Measurements from ENCODE around the gene PLD5.
"Not testable (repeated sequence)": the region's sequence is repeated elsewhere in the genome, so short reads cannot be mapped to it uniquely, and the experiment has no call there.

Gene PLD5

GRCh38 chr1:242401937-242402336 is 122.6 kb downstream of the PLD5 start:
- Histone ChIP-seq H3K36me3 (ENCODE audit: control insufficient read depth in 2 of 2, insufficient read depth in 2 of 2, low read length in 2 of 2) (no peaks in the 10 kb centered on the region), H3K4me3 (ENCODE audit: low read length in 2 of 2) (no peak overlapping the region)

GRCh38 chr1:242398351-242398750 is 126.1 kb downstream of the PLD5 start:
- no peak overlapping the region for H3K27ac ChIP-seq (ENCODE audit: low read depth in 2 of 2, low read length in 2 of 2)
- no peak overlapping the region for H3K4me3 ChIP-seq (ENCODE audit: low read length in 2 of 2)
- no peak overlapping the region for H3K9ac ChIP-seq (ENCODE audit: low read depth in 1 of 2, low read length in 2 of 2)
- no peaks in the 10 kb centered on the region for H3K4me1 ChIP-seq (ENCODE audit: control insufficient read depth in 2 of 2, insufficient read depth in 2 of 2, low read length in 2 of 2)
- no peaks in the 10 kb centered on the region for H3K36me3 ChIP-seq (ENCODE audit: control insufficient read depth in 2 of 2, insufficient read depth in 2 of 2, low read length in 2 of 2)
- no peaks in the 10 kb centered on the region for H3K27me3 ChIP-seq (ENCODE audit: control insufficient read depth in 2 of 2, insufficient read depth in 2 of 2, low read length in 2 of 2)
- H3K9me3 ChIP-seq (ENCODE audit: control insufficient read depth in 2 of 2, low read length in 2 of 2): no peaks in the 10 kb centered on the region

More at GRCh38 chr1:242401937-242402336, 122.6 kb downstream of the PLD5 start:
- Histone ChIP-seq H3K9ac (ENCODE audit: low read depth in 1 of 2, low read length in 2 of 2) (no peak overlapping the region), H3K27me3 (ENCODE audit: control insufficient read depth in 2 of 2, insufficient read depth in 2 of 2, low read length in 2 of 2) (no peaks in the 10 kb centered on the region), H3K4me1 (ENCODE audit: control insufficient read depth in 2 of 2, insufficient read depth in 2 of 2, low read length in 2 of 2) (no peaks in the 10 kb centered on the region), H3K27ac (ENCODE audit: low read depth in 2 of 2, low read length in 2 of 2) (no peak overlapping the region), H3K9me3 (ENCODE audit: control insufficient read depth in 2 of 2, low read length in 2 of 2) (peaks cover 1 to 3% of the 10 kb centered on the region in 2 donors)

GRCh38 chr1:242391896-242392295 is 132.6 kb downstream of the PLD5 start:
- no peak overlapping the region for H3K27ac ChIP-seq (ENCODE audit: low read depth in 2 of 2, low read length in 2 of 2)
- H3K4me1 ChIP-seq (ENCODE audit: control insufficient read depth in 2 of 2, insufficient read depth in 2 of 2, low read length in 2 of 2): no peaks in the 10 kb centered on the region
- H3K9ac ChIP-seq (ENCODE audit: low read depth in 1 of 2, low read length in 2 of 2): no peak overlapping the region
- H3K36me3 ChIP-seq (ENCODE audit: control insufficient read depth in 2 of 2, insufficient read depth in 2 of 2, low read length in 2 of 2): no peaks in the 10 kb centered on the region
- no peak overlapping the region for H3K4me3 ChIP-seq (ENCODE audit: low read length in 2 of 2)
- H3K9me3 ChIP-seq (ENCODE audit: control insufficient read depth in 2 of 2, low read length in 2 of 2): peaks cover 0 to 3% of the 10 kb centered on the region in 2 donors
- H3K27me3 ChIP-seq (ENCODE audit: control insufficient read depth in 2 of 2, insufficient read depth in 2 of 2, low read length in 2 of 2): no peaks in the 10 kb centered on the region

GRCh38 chr1:242376121-242376520 is 148.4 kb downstream of the PLD5 start:
- not testable (repeated sequence) for H3K27me3 ChIP-seq (ENCODE audit: control insufficient read depth in 2 of 2, insufficient read depth in 2 of 2, low read length in 2 of 2); H3K9ac ChIP-seq (ENCODE audit: low read depth in 1 of 2, low read length in 2 of 2); H3K27ac ChIP-seq (ENCODE audit: low read depth in 2 of 2, low read length in 2 of 2); H3K4me1 ChIP-seq (ENCODE audit: control insufficient read depth in 2 of 2, insufficient read depth in 2 of 2, low read length in 2 of 2); H3K4me3 ChIP-seq (ENCODE audit: low read length in 2 of 2); H3K9me3 ChIP-seq (ENCODE audit: control insufficient read depth in 2 of 2, low read length in 2 of 2); H3K36me3 ChIP-seq (ENCODE audit: control insufficient read depth in 2 of 2, insufficient read depth in 2 of 2, low read length in 2 of 2)

GRCh38 chr1:242350446-242350845 is 174.1 kb downstream of the PLD5 start:
- H3K27ac ChIP-seq (ENCODE audit: low read depth in 2 of 2, low read length in 2 of 2); H3K9me3 ChIP-seq (ENCODE audit: control insufficient read depth in 2 of 2, low read length in 2 of 2); H3K4me1 ChIP-seq (ENCODE audit: control insufficient read depth in 2 of 2, insufficient read depth in 2 of 2, low read length in 2 of 2); H3K4me3 ChIP-seq (ENCODE audit: low read length in 2 of 2); H3K36me3 ChIP-seq (ENCODE audit: control insufficient read depth in 2 of 2, insufficient read depth in 2 of 2, low read length in 2 of 2); H3K9ac ChIP-seq (ENCODE audit: low read depth in 1 of 2, low read length in 2 of 2); H3K27me3 ChIP-seq (ENCODE audit: control insufficient read depth in 2 of 2, insufficient read depth in 2 of 2, low read length in 2 of 2): not testable (repeated sequence)

GRCh38 chr1:242349636-242350035 is 174.9 kb downstream of the PLD5 start:
- Histone ChIP-seq H3K9me3 (ENCODE audit: control insufficient read depth in 2 of 2, low read length in 2 of 2) (no peaks in the 10 kb centered on the region), H3K27ac (ENCODE audit: low read depth in 2 of 2, low read length in 2 of 2) (no peak overlapping the region), H3K9ac (ENCODE audit: low read depth in 1 of 2, low read length in 2 of 2) (no peak overlapping the region), H3K27me3 (ENCODE audit: control insufficient read depth in 2 of 2, insufficient read depth in 2 of 2, low read length in 2 of 2) (no peaks in the 10 kb centered on the region), H3K4me3 (ENCODE audit: low read length in 2 of 2) (no peak overlapping the region), H3K4me1 (ENCODE audit: control insufficient read depth in 2 of 2, insufficient read depth in 2 of 2, low read length in 2 of 2) (no peaks in the 10 kb centered on the region), H3K36me3 (ENCODE audit: control insufficient read depth in 2 of 2, insufficient read depth in 2 of 2, low read length in 2 of 2) (no peaks in the 10 kb centered on the region)

GRCh38 chr1:242330865-242331264 is 193.6 kb downstream of the PLD5 start:
- H3K9me3 ChIP-seq (ENCODE audit: control insufficient read depth in 2 of 2, low read length in 2 of 2); H3K4me3 ChIP-seq (ENCODE audit: low read length in 2 of 2); H3K4me1 ChIP-seq (ENCODE audit: control insufficient read depth in 2 of 2, insufficient read depth in 2 of 2, low read length in 2 of 2); H3K27ac ChIP-seq (ENCODE audit: low read depth in 2 of 2, low read length in 2 of 2); H3K36me3 ChIP-seq (ENCODE audit: control insufficient read depth in 2 of 2, insufficient read depth in 2 of 2, low read length in 2 of 2); H3K27me3 ChIP-seq (ENCODE audit: control insufficient read depth in 2 of 2, insufficient read depth in 2 of 2, low read length in 2 of 2); H3K9ac ChIP-seq (ENCODE audit: low read depth in 1 of 2, low read length in 2 of 2): not testable (repeated sequence)

GRCh38 chr1:242327381-242327780 is 197.1 kb downstream of the PLD5 start:
- H3K9ac ChIP-seq (ENCODE audit: low read depth in 1 of 2, low read length in 2 of 2); H3K4me3 ChIP-seq (ENCODE audit: low read length in 2 of 2); H3K36me3 ChIP-seq (ENCODE audit: control insufficient read depth in 2 of 2, insufficient read depth in 2 of 2, low read length in 2 of 2); H3K9me3 ChIP-seq (ENCODE audit: control insufficient read depth in 2 of 2, low read length in 2 of 2); H3K4me1 ChIP-seq (ENCODE audit: control insufficient read depth in 2 of 2, insufficient read depth in 2 of 2, low read length in 2 of 2); H3K27me3 ChIP-seq (ENCODE audit: control insufficient read depth in 2 of 2, insufficient read depth in 2 of 2, low read length in 2 of 2); H3K27ac ChIP-seq (ENCODE audit: low read depth in 2 of 2, low read length in 2 of 2): not testable (repeated sequence)

GRCh38 chr1:242321981-242322380 is 202.5 kb downstream of the PLD5 start:
- H3K4me3 ChIP-seq (ENCODE audit: low read length in 2 of 2); H3K9ac ChIP-seq (ENCODE audit: low read depth in 1 of 2, low read length in 2 of 2); H3K27ac ChIP-seq (ENCODE audit: low read depth in 2 of 2, low read length in 2 of 2); H3K27me3 ChIP-seq (ENCODE audit: control insufficient read depth in 2 of 2, insufficient read depth in 2 of 2, low read length in 2 of 2); H3K36me3 ChIP-seq (ENCODE audit: control insufficient read depth in 2 of 2, insufficient read depth in 2 of 2, low read length in 2 of 2); H3K4me1 ChIP-seq (ENCODE audit: control insufficient read depth in 2 of 2, insufficient read depth in 2 of 2, low read length in 2 of 2); H3K9me3 ChIP-seq (ENCODE audit: control insufficient read depth in 2 of 2, low read length in 2 of 2): not testable (repeated sequence)

- Histone ChIP-seq H3K4me1 (ENCODE audit: control insufficient read depth in 2 of 2, insufficient read depth in 2 of 2, low read length in 2 of 2) (no peaks in the 10 kb centered on the region), H3K27me3 (ENCODE audit: control insufficient read depth in 2 of 2, insufficient read depth in 2 of 2, low read length in 2 of 2) (no peaks in the 10 kb centered on the region), H3K4me3 (ENCODE audit: low read length in 2 of 2) (no peak overlapping the region), H3K9me3 (ENCODE audit: control insufficient read depth in 2 of 2, low read length in 2 of 2) (no peaks in the 10 kb centered on the region), H3K9ac (ENCODE audit: low read depth in 1 of 2, low read length in 2 of 2) (no peak overlapping the region), H3K27ac (ENCODE audit: low read depth in 2 of 2, low read length in 2 of 2) (no peak overlapping the region), H3K36me3 (ENCODE audit: control insufficient read depth in 2 of 2, insufficient read depth in 2 of 2, low read length in 2 of 2) (no peaks in the 10 kb centered on the region)
Measured at GRCh38 chr1:242318140-242318539, 206.4 kb downstream of the PLD5 start.

GRCh38 chr1:242314865-242315264 is 209.6 kb downstream of the PLD5 start:
- not testable (repeated sequence) for H3K36me3 ChIP-seq (ENCODE audit: control insufficient read depth in 2 of 2, insufficient read depth in 2 of 2, low read length in 2 of 2); H3K4me1 ChIP-seq (ENCODE audit: control insufficient read depth in 2 of 2, insufficient read depth in 2 of 2, low read length in 2 of 2); H3K27ac ChIP-seq (ENCODE audit: low read depth in 2 of 2, low read length in 2 of 2); H3K4me3 ChIP-seq (ENCODE audit: low read length in 2 of 2); H3K27me3 ChIP-seq (ENCODE audit: control insufficient read depth in 2 of 2, insufficient read depth in 2 of 2, low read length in 2 of 2); H3K9me3 ChIP-seq (ENCODE audit: control insufficient read depth in 2 of 2, low read length in 2 of 2); H3K9ac ChIP-seq (ENCODE audit: low read depth in 1 of 2, low read length in 2 of 2)

All from mucosa of rectum (tissue), 2 donors.